Measurements from ENCODE around the gene KLHL2. TPM values are rescaled to one million over a fixed set of nuclear protein-coding genes. Genes with fewer than 3 reads are reported as not detected.

Gene KLHL2
- total and polyA plus RNA-seq, 2 of the 13 experiments (the other 11 are each of a cell fraction or from before 2014, with no cell fraction given), result 9.2 to 17.6 TPM

DNA sequence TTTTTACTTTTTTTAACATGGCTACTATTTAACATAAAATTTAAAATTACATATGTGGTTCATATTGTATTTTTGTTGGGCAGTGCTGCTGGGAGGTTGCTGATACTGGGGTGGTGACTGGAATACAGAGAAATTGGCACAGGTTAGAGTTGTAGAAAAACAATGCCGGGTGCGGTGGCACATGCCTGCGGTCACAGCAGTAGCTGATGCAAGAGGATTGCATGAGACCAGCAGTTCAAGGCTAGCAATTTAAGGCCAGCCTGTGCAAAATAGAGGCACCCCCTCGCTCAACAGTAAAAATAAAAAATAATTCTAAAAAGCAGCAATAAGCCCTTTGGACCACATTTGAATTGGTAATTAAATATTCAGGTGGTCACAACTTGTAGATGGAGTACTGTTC is 159.7 kb downstream of the KLHL2 start (continued):
- TF ChIP-seq, protein P1, sequence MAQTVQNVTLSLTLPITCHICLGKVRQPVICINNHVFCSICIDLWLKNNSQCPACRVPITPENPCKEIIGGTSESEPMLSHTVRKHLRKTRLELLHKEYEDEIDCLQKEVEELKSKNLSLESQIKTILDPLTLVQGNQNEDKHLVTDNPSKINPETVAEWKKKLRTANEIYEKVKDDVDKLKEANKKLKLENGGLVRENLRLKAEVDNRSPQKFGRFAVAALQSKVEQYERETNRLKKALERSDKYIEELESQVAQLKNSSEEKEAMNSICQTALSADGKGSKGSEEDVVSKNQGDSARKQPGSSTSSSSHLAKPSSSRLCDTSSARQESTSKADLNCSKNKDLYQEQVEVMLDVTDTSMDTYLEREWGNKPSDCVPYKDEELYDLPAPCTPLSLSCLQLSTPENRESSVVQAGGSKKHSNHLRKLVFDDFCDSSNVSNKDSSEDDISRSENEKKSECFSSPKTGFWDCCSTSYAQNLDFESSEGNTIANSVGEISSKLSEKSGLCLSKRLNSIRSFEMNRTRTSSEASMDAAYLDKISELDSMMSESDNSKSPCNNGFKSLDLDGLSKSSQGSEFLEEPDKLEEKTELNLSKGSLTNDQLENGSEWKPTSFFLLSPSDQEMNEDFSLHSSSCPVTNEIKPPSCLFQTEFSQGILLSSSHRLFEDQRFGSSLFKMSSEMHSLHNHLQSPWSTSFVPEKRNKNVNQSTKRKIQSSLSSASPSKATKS (CRISPR knock-in tag; IDR thresholded peaks at IDR 0.05), result peak; percentile 8; the same call in 1 of the 2 replicates
- TF ChIP-seq ZBTB7B (CRISPR knock-in tag; IDR thresholded peaks at IDR 0.05) (peak; percentile 32; the same call in 1 of the 2 replicates), ZNF746 (CRISPR knock-in tag; IDR thresholded peaks at IDR 0.05) (no peak), RARG (CRISPR knock-in tag; IDR thresholded peaks at IDR 0.05; ENCODE audit: low read depth) (no peak), CBX5 (CRISPR knock-in tag; IDR thresholded peaks at IDR 0.05; ENCODE audit: borderline replicate concordance) (peak; percentile 44; the same call in 1 of the 2 replicates), ZKSCAN8 (CRISPR knock-in tag; IDR thresholded peaks at IDR 0.05; ENCODE audit: borderline replicate concordance) (0 out of 2 replicates have a peak, but pooled peaks have one; percentile 21), SCMH1 (CRISPR knock-in tag; IDR thresholded peaks at IDR 0.05; ENCODE audit: borderline replicate concordance) (no peak), ZNF839 (CRISPR knock-in tag; IDR thresholded peaks at IDR 0.05; ENCODE audit: borderline replicate concordance) (no peak), GABPB1 (CRISPR knock-in tag; IDR thresholded peaks at IDR 0.05) (peak; percentile 26; the same call in 1 of the 2 replicates), CEBPG (CRISPR knock-in tag; IDR thresholded peaks at IDR 0.05) (peak; percentile 98), SOX13 (IDR thresholded peaks at IDR 0.05) (peak; percentile 88), SOX13 (CRISPR knock-in tag; conservative IDR thresholded peaks at IDR 0.05 in 1 of 2, IDR thresholded peaks at IDR 0.05 in 1 of 2) (peak in 1 of 2 experiments; percentile 96; a peak in 2 of 4 replicates), SOX6 (IDR thresholded peaks at IDR 0.05) (no peak), SOX6 (CRISPR knock-in tag; IDR thresholded peaks at IDR 0.05) (peak; percentile 95), YEATS4 (CRISPR knock-in tag; IDR thresholded peaks at IDR 0.05; ENCODE audit: borderline replicate concordance) (peak; percentile 77; the same call in 1 of the 2 replicates), RXRA (CRISPR knock-in tag; IDR thresholded peaks at IDR 0.05) (peak; percentile 73; the same call in 1 of the 2 replicates), BCL6 (CRISPR knock-in tag; IDR thresholded peaks at IDR 0.05) (peak; percentile 84), TEAD3 (CRISPR knock-in tag; optimal IDR thresholded peaks at IDR 0.05; ENCODE audit: borderline replicate concordance) (peak; percentile 73), HNRNPK (IDR thresholded peaks at IDR 0.05; ENCODE audit: low read depth, low read length, poor library complexity, severe bottlenecking) (no peak)
- TF ChIP-seq, protein P2, sequence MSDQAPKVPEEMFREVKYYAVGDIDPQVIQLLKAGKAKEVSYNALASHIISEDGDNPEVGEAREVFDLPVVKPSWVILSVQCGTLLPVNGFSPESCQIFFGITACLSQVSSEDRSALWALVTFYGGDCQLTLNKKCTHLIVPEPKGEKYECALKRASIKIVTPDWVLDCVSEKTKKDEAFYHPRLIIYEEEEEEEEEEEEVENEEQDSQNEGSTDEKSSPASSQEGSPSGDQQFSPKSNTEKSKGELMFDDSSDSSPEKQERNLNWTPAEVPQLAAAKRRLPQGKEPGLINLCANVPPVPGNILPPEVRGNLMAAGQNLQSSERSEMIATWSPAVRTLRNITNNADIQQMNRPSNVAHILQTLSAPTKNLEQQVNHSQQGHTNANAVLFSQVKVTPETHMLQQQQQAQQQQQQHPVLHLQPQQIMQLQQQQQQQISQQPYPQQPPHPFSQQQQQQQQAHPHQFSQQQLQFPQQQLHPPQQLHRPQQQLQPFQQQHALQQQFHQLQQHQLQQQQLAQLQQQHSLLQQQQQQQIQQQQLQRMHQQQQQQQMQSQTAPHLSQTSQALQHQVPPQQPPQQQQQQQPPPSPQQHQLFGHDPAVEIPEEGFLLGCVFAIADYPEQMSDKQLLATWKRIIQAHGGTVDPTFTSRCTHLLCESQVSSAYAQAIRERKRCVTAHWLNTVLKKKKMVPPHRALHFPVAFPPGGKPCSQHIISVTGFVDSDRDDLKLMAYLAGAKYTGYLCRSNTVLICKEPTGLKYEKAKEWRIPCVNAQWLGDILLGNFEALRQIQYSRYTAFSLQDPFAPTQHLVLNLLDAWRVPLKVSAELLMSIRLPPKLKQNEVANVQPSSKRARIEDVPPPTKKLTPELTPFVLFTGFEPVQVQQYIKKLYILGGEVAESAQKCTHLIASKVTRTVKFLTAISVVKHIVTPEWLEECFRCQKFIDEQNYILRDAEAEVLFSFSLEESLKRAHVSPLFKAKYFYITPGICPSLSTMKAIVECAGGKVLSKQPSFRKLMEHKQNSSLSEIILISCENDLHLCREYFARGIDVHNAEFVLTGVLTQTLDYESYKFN (CRISPR knock-in tag; conservative IDR thresholded peaks at IDR 0.05), result peak; percentile 79
- TF ChIP-seq, protein P3, sequence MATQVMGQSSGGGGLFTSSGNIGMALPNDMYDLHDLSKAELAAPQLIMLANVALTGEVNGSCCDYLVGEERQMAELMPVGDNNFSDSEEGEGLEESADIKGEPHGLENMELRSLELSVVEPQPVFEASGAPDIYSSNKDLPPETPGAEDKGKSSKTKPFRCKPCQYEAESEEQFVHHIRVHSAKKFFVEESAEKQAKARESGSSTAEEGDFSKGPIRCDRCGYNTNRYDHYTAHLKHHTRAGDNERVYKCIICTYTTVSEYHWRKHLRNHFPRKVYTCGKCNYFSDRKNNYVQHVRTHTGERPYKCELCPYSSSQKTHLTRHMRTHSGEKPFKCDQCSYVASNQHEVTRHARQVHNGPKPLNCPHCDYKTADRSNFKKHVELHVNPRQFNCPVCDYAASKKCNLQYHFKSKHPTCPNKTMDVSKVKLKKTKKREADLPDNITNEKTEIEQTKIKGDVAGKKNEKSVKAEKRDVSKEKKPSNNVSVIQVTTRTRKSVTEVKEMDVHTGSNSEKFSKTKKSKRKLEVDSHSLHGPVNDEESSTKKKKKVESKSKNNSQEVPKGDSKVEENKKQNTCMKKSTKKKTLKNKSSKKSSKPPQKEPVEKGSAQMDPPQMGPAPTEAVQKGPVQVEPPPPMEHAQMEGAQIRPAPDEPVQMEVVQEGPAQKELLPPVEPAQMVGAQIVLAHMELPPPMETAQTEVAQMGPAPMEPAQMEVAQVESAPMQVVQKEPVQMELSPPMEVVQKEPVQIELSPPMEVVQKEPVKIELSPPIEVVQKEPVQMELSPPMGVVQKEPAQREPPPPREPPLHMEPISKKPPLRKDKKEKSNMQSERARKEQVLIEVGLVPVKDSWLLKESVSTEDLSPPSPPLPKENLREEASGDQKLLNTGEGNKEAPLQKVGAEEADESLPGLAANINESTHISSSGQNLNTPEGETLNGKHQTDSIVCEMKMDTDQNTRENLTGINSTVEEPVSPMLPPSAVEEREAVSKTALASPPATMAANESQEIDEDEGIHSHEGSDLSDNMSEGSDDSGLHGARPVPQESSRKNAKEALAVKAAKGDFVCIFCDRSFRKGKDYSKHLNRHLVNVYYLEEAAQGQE (IDR thresholded peaks at IDR 0.05; ENCODE audit: borderline replicate concordance in 1 of 2, low read depth in 1 of 2, low read length in 2 of 2), result peak in 1 of 2 experiments; percentile 58; a peak in 2 of 4 replicates
